ENCODE measurements around the gene PRDM15. TPM values are rescaled to one million over a fixed set of nuclear protein-coding genes. Genes with fewer than 3 reads are reported as not detected.

Gene PRDM15
- total RNA-seq, 4 donors from 2014 or later: 5.3 to 6.8 (median 5.8) TPM

- no peak for TF ChIP-seq CTCF (IDR thresholded peaks at IDR 0.05; ENCODE audit: low read depth)
These were observed 106.6 kb downstream of the PRDM15 start for GRCh38 chr21:41772351-41773080.

GRCh38 chr21:41771625-41771945, 107.6 kb downstream of the PRDM15 start:
- no peak for TF ChIP-seq CTCF (IDR thresholded peaks at IDR 0.05; ENCODE audit: low read depth)

- no peak for TF ChIP-seq CTCF (IDR thresholded peaks at IDR 0.05; ENCODE audit: low read depth)
These were observed 108.1 kb downstream of the PRDM15 start for GRCh38 chr21:41770901-41771624.

- TF ChIP-seq CTCF (IDR thresholded peaks at IDR 0.05; ENCODE audit: low read depth): no peak
These were observed 109.2 kb downstream of the PRDM15 start for GRCh38 chr21:41769933-41770332.

GRCh38 chr21:41769521-41769920, 109.6 kb downstream of the PRDM15 start:
- no peak for TF ChIP-seq CTCF (IDR thresholded peaks at IDR 0.05; ENCODE audit: low read depth)

- TF ChIP-seq CTCF (IDR thresholded peaks at IDR 0.05; ENCODE audit: low read depth): no peak
These were observed 110.0 kb downstream of the PRDM15 start for GRCh38 chr21:41769111-41769510.

- TF ChIP-seq CTCF (IDR thresholded peaks at IDR 0.05; ENCODE audit: low read depth): no peak
These were observed 110.6 kb downstream of the PRDM15 start for GRCh38 chr21:41768437-41769042.

All from subcutaneous adipose tissue (tissue), 4 donors.